Smooth muscle cell (in vitro differentiated cells): ENCODE results near the gene LRRC17. TPM values are rescaled to one million over a fixed set of nuclear protein-coding genes. Genes with fewer than 3 reads are reported as not detected.
A peak's percentile ranks its signal among the peaks of the same experiment; 100 is the strongest.

Experiments
- DNase-seq: peaks from one replicate; lab custom pipeline; 2025; ENCODE audit not compliant: unreplicated experiment; lab: John Stamatoyannopoulos, UW
- H2AFZ ChIP-seq: fragments of 200-600 bp; sonication (generic); 2 replicates; pipeline ENCODE4 v1.6.0; 2016; ENCODE audit warnings: antibody characterized with exemption, low read depth, mild to moderate bottlenecking
- H3F3A ChIP-seq: fragments of 200-600 bp; sonication (generic); 2 replicates; pipeline ENCODE4 v1.6.0; 2017; ENCODE audit warnings: antibody characterized with exemption, low read depth
- H3K27ac ChIP-seq: fragments of 200-600 bp; sonication (generic); 2 replicates; pipeline ENCODE4 v1.5.1; 2016; ENCODE audit warnings: low read depth, mild to moderate bottlenecking
- H3K27me3 ChIP-seq: fragments of 200-600 bp; sonication (generic); 2 replicates; pipeline ENCODE4 v1.6.1; 2016; ENCODE audit warnings: low read depth, mild to moderate bottlenecking
- H3K36me3 ChIP-seq: fragments of 200-600 bp; sonication (generic); 2 replicates; pipeline ENCODE4 v1.5.1; 2016; ENCODE audit warnings: low read depth
- H3K4me1 ChIP-seq: fragments of 200-600 bp; sonication (generic); 2 replicates; pipeline ENCODE4 v1.5.1; 2016; ENCODE audit warnings: low read depth
- H3K4me2 ChIP-seq: fragments of 200-600 bp; sonication (generic); 2 replicates; pipeline ENCODE4 v1.6.0; 2016; ENCODE audit warnings: mild to moderate bottlenecking
- H3K4me3 ChIP-seq: fragments of 200-600 bp; sonication (generic); 2 replicates; pipeline ENCODE4 v1.5.1; 2016; ENCODE audit warnings: mild to moderate bottlenecking
- H3K79me2 ChIP-seq: fragments of 200-600 bp; sonication (generic); 2 replicates; pipeline ENCODE4 v1.6.0; 2016; ENCODE audit warnings: low read depth, mild to moderate bottlenecking
- H3K9ac ChIP-seq: fragments of 200-600 bp; sonication (generic); 2 replicates; pipeline ENCODE4 v1.6.0; 2016; ENCODE audit warnings: low read depth
- H3K9me3 ChIP-seq: fragments of 200-600 bp; sonication (generic); replicated peaks from 2 replicates; pipeline ENCODE4 v1.5.1; 2016; ENCODE audit warnings: low read depth
- H4K20me1 ChIP-seq: fragments of 200-600 bp; sonication (generic); 2 replicates; pipeline ENCODE4 v1.6.0; 2016; ENCODE audit warnings: low read depth
- WGBS: methylation state at CpG from one replicate; pipeline ENCODE4 v1.1.7; 2016; ENCODE audit warnings: low lambda C conversion rate; 5-methylcytosine and 5-hydroxymethylcytosine counted together
- polyA plus RNA-seq: library from polyadenylated mRNA; unstranded; fragments of >200 nt; fragmentation: Nextera tagmentation; extraction: Ambion mirVana; gene quantifications from 2 replicates; pipeline ENCODE4 v1.2.1, GENCODE V29; 2016
- total RNA-seq: library from RNA; depleted of rRNA; stranded (reverse); fragments of >200 nt; gene quantifications from 2 replicates; pipeline ENCODE4 v1.2.3, GENCODE V29; 2014
- TF ChIP-seq, protein P1 (sequence below): fragments of 200-600 bp; sonication (generic); IDR thresholded peaks from 2 replicates; pipeline ENCODE4 v1.5.1; 2017; ENCODE audit warnings: borderline replicate concordance, mild to moderate bottlenecking, antibody characterized with exemption; ENCODE audit not compliant: insufficient read depth, poor library complexity, severe bottlenecking

The LRRC17 gene
- total and polyA plus RNA-seq, 2 experiments from 2014 or later: 6.2 to 23.0 TPM

- Histone ChIP-seq H2AFZ (no peak overlapping the region), H3K27ac (no peak overlapping the region)
These were observed 65.5 kb downstream of the LRRC17 start for GRCh38 chr7:102978284-102978683.

DNA sequence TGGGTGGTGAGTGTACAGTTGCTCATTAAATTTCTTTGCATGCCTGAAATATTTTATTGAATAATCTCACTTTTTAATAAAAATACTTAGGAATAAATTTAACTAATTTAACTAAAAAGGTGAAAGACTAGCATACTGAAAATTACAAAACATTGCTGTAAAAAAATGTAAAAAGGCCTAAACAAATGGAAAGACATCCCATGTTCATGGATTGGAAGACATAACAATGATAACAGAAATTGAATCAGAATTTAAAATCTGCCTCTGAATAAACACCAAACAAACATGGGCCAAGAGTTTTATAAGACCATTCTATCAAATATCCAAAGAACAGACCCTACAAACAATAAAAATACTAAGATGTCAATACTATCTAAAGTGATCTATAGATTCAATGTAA lies 66.9 kb downstream of the LRRC17 start:
- Histone ChIP-seq H3K4me3 (no peak overlapping the region), H4K20me1 (no peaks in the 10 kb centered on the region), H3K9me3 (no peaks in the 10 kb centered on the region), H3K27ac (no peak overlapping the region), H2AFZ (no peak overlapping the region), H3K27me3 (no peaks in the 10 kb centered on the region), H3K79me2 (no peaks in the 10 kb centered on the region), H3K9ac (no peak overlapping the region), H3K4me1 (no peaks in the 10 kb centered on the region), H3K36me3 (no peaks in the 10 kb centered on the region), H3F3A (peaks cover 4% of the 10 kb centered on the region), H3K4me2 (no peak overlapping the region)
- DNase-seq: no peak
- TF ChIP-seq, protein P1, sequence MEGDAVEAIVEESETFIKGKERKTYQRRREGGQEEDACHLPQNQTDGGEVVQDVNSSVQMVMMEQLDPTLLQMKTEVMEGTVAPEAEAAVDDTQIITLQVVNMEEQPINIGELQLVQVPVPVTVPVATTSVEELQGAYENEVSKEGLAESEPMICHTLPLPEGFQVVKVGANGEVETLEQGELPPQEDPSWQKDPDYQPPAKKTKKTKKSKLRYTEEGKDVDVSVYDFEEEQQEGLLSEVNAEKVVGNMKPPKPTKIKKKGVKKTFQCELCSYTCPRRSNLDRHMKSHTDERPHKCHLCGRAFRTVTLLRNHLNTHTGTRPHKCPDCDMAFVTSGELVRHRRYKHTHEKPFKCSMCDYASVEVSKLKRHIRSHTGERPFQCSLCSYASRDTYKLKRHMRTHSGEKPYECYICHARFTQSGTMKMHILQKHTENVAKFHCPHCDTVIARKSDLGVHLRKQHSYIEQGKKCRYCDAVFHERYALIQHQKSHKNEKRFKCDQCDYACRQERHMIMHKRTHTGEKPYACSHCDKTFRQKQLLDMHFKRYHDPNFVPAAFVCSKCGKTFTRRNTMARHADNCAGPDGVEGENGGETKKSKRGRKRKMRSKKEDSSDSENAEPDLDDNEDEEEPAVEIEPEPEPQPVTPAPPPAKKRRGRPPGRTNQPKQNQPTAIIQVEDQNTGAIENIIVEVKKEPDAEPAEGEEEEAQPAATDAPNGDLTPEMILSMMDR: no peak

More at GRCh38 chr7:102978284-102978683, 65.5 kb downstream of the LRRC17 start:
- TF ChIP-seq, protein P1: no peak
- Histone ChIP-seq H3K4me2 (no peak overlapping the region), H3K4me1 (no peaks in the 10 kb centered on the region), H3K79me2 (no peaks in the 10 kb centered on the region), H3F3A (peaks cover 4% of the 10 kb centered on the region), H3K27me3 (no peaks in the 10 kb centered on the region), H3K36me3 (no peaks in the 10 kb centered on the region), H3K4me3 (no peak overlapping the region), H3K9me3 (no peaks in the 10 kb centered on the region), H4K20me1 (no peaks in the 10 kb centered on the region), H3K9ac (no peak overlapping the region)
- 48% methylated on average over 6 of the region's 6 CpGs for WGBS
- DNase-seq: no peak

DNA sequence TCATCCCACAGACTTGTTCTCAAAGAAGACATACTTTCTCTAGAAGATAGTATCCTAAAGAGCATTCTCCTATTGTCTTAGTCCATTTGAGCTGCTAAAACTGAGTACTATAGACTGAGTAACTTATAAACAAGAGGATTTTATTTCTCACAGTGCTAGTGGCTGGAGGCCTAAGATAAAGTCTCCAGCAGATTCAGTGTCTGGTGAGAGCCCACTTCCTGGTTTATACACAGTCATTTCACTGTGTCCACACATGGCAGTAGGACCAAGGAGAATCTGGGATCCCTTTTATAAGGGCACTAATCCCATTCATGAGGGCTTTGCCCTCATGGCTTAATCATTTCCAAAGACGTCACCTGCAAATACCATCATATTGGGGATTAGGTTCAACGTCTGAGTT lies 68.7 kb downstream of the LRRC17 start:
- Histone ChIP-seq H3K27ac (no peak overlapping the region), H3K9ac (no peak overlapping the region), H3K4me3 (no peak overlapping the region), H3K4me2 (peak overlapping the region; percentile 1), H4K20me1 (no peaks in the 10 kb centered on the region), H3K36me3 (no peaks in the 10 kb centered on the region), H3K4me1 (no peaks in the 10 kb centered on the region), H3K79me2 (no peaks in the 10 kb centered on the region), H2AFZ (peak overlapping the region; percentile 20), H3K27me3 (no peaks in the 10 kb centered on the region), H3F3A (peaks cover 4% of the 10 kb centered on the region), H3K9me3 (no peaks in the 10 kb centered on the region)
- no peak for DNase-seq
- TF ChIP-seq, protein P1: no peak
- WGBS: 58% methylated on average over 2 of the region's 2 CpGs

DNA sequence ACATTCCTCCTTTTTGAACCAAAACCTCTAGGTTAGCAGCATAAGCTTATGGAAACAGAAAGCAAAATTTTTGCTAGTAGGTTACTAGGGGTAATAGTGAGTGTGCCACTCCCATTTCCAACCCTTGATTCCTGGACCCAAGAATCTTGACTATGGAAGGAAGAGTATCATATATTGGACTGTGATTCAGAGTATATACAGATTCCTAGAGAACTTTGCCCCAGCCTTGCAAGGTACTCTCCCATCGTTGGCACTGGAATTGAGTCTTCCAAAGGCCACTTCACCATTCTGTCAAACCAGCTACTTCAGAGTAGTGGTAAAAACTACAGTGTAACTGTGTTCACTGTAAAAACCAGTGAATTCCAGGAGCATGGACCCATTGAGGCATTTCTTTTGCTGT lies 69.4 kb downstream of the LRRC17 start:
- TF ChIP-seq, protein P1: no peak

More for the DNA sequence above, 69.4 kb downstream of the LRRC17 start:
- Histone ChIP-seq H3F3A (peaks cover 4% of the 10 kb centered on the region), H3K27me3 (no peaks in the 10 kb centered on the region), H3K9ac (no peak overlapping the region), H3K36me3 (no peaks in the 10 kb centered on the region), H3K79me2 (no peaks in the 10 kb centered on the region), H3K4me3 (no peak overlapping the region), H3K4me1 (no peaks in the 10 kb centered on the region), H2AFZ (no peak overlapping the region), H3K9me3 (no peaks in the 10 kb centered on the region), H4K20me1 (no peaks in the 10 kb centered on the region), H3K4me2 (no peak overlapping the region), H3K27ac (no peak overlapping the region)
- no peak for DNase-seq
- 100% methylated on average over 1 of the region's 1 CpG for WGBS
